Activated naive CD4-positive, alpha-beta T cell treated with anti-CD3 and anti-CD28 coated beads for 36 hours (primary cell): ENCODE data around the gene PNPLA7. TPM values are rescaled to one million over a fixed set of nuclear protein-coding genes. Genes with fewer than 3 reads are reported as not detected.

Source experiments
- CTCF ChIA-PET: fragments of 350-600 bp; sonication (Branson Sonifier 250); formaldehyde crosslinking; loops from one replicate; lab custom pipeline; 2021; ENCODE audit warnings: antibody characterized with exemption; lab: Charles Lee
- DNase-seq: peaks from one replicate; pipeline ENCODE4 v3.0.0-alpha.2; 2020
- H3K27ac Mint-ChIP-seq: one replicate; pipeline ENCODE4 v1.8.0; 2021; ENCODE audit warnings: mild to moderate bottlenecking, mixed read lengths
- H3K27me3 Mint-ChIP-seq: one replicate; pipeline ENCODE4 v1.8.0; 2021; ENCODE audit warnings: low read depth, mixed read lengths
- H3K36me3 Mint-ChIP-seq: one replicate; pipeline ENCODE4 v1.8.0; 2021; ENCODE audit warnings: low read depth, mixed read lengths
- H3K4me1 Mint-ChIP-seq: one replicate; pipeline ENCODE4 v1.8.0; 2021; ENCODE audit warnings: low read depth, mixed read lengths
- H3K4me3 Mint-ChIP-seq: one replicate; pipeline ENCODE4 v1.8.0; 2021; ENCODE audit warnings: mild to moderate bottlenecking, moderate library complexity, mixed read lengths
- H3K9me3 Mint-ChIP-seq: one replicate; pipeline ENCODE4 v1.8.0; 2021; ENCODE audit warnings: mixed read lengths
- intact Hi-C: fragments of 100-400 bp; cut with micrococcal nuclease; formaldehyde crosslinking; loops from one replicate; pipeline ENCODE4 v1.15.1; 2023
- total RNA-seq, 2 experiments: library from RNA; stranded (reverse); gene quantifications; one replicate each; pipeline ENCODE4 v1.2.3, GENCODE V29; 2021

PNPLA7 gene
- total RNA-seq, 2 experiments from 2014 or later: 2.8 to 3.1 TPM

DNA sequence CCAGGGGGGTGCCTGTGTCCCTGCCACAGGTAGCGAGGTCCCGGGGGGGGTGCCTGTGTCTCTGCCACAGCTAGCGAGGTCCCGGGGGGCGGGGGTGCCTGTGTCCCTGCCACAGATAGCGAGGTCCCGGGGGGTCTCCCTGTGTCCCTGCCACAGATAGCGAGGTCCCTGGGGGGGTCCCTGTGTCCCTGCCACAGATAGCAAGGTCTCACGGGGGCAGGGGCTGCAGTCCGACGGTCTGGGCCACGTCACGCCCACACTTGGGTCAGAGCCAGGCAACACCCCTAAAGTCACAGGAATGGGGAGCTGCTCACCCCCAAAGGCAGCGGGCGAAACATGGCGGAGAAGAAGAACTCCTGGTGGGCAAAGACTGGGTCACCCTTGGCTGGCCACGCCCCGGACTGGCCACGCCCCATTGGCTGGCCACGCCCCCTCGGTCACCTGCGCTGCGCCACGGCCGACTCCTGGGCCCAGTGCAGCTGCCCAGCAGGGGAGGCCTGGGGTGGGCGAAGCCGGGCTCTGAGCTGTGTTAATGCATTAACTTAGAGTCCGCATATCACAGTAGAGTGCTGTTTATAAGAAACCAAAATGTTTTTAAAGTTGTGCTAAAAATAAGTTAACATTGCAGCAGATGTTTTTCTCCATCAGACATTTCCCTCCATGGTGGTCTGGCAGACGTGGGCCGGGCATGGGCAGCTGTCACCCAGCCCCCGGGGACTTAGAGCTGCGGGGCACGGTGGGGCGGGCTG is 120.1 kb downstream of the PNPLA7 start:
- no peak overlapping the region for H3K27ac Mint-ChIP-seq
- no peak overlapping the region for H3K4me3 Mint-ChIP-seq
- H3K9me3 Mint-ChIP-seq: no peaks in the 10 kb centered on the region
- H3K36me3 Mint-ChIP-seq: no peaks in the 10 kb centered on the region
- CTCF ChIA-PET: no interaction called here
- intact Hi-C loops: no loop called here
- no peaks in the 10 kb centered on the region for H3K4me1 Mint-ChIP-seq
- no peak for DNase-seq
- no peaks in the 10 kb centered on the region for H3K27me3 Mint-ChIP-seq

DNA sequence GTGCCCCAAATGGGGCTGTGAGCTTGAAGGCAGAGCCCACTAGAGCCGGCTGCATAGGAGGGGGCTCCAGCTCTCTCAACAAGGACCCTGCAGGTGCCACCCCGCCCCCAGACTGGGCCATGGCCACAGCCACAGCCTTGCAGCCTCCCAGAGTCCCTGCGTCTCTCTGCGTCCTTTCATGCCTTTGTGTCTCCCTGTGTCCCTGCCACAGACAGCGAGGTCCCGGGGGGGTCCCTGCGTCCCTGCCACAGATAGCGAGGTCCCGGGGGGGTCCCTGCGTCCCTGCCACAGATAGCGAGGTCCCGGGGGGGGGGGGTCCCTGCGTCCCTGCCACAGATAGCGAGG is 120.7 kb downstream of the PNPLA7 start:
- Mint-ChIP-seq H3K4me3 (no peak overlapping the region), H3K9me3 (no peaks in the 10 kb centered on the region)
- CTCF ChIA-PET: no interaction called here

DNA sequence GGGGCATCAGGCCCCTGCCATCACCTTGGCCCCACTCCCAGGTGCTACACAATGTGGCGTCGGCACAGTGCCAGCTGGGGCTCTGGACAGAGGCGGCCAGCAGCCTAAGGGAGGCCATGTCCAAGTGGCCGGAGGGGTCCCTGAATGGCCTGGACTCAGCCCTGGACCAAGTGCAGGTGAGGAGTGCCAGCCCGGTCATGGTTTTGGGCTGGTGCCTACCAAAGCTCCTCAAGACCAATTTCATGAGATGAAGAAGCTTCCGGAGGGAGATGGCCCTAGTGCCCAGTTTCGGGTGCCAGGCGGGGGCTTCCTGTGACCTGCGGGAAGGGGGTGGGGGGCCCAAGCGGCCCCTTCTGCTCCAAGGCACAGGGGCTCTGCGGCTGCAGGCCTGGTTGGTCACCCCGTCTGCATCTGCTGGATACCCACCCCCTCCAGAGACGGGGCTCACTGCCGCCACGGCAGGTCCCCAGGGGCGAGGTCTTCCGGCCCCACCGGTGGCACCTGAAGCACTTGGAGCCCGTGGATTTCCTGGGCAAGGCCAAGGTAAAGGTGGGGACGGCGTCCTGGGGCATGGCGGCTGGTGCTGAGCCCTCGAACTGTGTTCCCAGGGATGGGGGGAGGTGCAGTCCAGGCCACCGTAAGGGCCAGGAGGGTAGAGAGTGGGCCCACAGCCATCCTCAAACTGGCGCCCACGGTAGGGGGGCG is 121.2 kb downstream of the PNPLA7 start:
- intact Hi-C loops: no loop called here
- no peak overlapping the region for H3K27ac Mint-ChIP-seq
- H3K4me3 Mint-ChIP-seq: no peak overlapping the region
- H3K36me3 Mint-ChIP-seq: no peaks in the 10 kb centered on the region
- H3K27me3 Mint-ChIP-seq: no peaks in the 10 kb centered on the region
- DNase-seq: no peak
- no peaks in the 10 kb centered on the region for H3K9me3 Mint-ChIP-seq
- no peaks in the 10 kb centered on the region for H3K4me1 Mint-ChIP-seq
- CTCF ChIA-PET: interaction anchor here (0.8 kb wide), 1 partner anchor 96 kb away, joined by 3 read pairs; no protein-coding TSS in a partner anchor

More for the DNA sequence above, 120.7 kb downstream of the PNPLA7 start:
- intact Hi-C loops: no loop called here
- H3K36me3 Mint-ChIP-seq: no peaks in the 10 kb centered on the region
- no peak overlapping the region for H3K27ac Mint-ChIP-seq
- H3K4me1 Mint-ChIP-seq: no peaks in the 10 kb centered on the region
- no peaks in the 10 kb centered on the region for H3K27me3 Mint-ChIP-seq
- no peak for DNase-seq

DNA sequence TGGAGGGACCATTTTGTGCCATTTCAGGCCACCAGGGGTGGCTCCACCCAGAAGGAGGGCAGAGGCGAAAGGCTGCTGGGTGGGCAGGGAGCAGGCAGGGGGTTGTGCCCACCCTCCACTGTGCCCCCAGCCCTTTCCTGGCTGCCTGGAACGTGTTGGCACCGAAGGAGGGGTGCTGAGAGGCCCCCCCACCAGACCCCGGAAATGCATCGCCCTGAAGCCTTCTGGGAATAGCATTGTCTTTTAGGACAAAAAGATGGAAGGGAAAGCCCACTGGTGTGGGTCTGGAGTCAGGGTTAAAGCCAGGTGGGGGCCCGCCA is 121.9 kb downstream of the PNPLA7 start:
- Mint-ChIP-seq H3K4me3 (no peak overlapping the region), H3K27me3 (no peaks in the 10 kb centered on the region), H3K9me3 (no peaks in the 10 kb centered on the region), H3K27ac (no peak overlapping the region), H3K4me1 (no peaks in the 10 kb centered on the region), H3K36me3 (no peaks in the 10 kb centered on the region)
- CTCF ChIA-PET: interaction anchor here (0.8 kb wide), 2 partner anchors 96 to 122 kb away, joined by 3 read pairs; no protein-coding TSS in a partner anchor
- intact Hi-C loops: no loop called here
- DNase-seq: no peak

DNA sequence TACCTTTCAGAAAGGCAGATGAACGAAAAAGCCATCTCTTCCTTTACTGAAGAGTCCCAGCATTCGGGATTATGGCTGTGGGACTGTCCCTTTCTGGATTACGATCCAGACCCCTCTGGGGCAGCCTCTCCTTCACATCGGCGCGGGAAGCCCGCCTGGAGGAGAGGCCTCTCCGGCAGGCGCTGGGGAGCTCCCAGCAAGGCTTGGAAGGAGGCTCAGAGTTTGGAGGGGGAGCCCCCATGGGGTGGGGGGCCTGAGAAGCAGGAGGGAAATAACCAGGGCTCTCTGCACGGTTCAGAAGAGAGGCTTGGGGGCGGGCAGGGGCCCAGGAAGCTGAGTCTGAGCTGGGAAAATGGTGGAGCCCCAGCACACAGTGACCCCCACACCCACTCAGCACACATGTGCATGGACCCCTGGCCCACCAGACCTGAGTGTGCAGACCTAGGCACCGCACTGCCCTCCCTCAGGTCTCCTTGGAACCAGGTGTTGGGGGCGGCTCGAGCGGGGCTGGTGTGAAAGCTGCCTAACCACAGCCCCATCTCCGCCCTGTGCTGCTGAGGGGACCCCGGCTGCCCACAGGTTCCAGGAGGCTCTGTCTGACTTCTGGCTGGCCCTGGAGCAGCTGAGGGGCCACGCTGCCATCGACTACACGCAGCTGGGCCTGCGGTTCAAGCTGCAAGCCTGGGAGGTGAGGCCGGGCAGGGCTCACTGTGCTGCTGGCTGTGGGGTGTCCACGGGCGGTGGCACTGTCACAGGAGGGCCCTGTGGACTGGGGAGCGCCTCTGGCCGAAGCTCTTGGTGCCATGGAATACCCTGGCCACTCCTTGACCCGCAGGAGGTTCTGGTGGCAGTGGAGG is 122.5 kb downstream of the PNPLA7 start:
- DNase-seq: no peak
- CTCF ChIA-PET: interaction anchor here (0.8 kb wide), 2 partner anchors 97 to 122 kb away, joined by 3 read pairs; no protein-coding TSS in a partner anchor
- Mint-ChIP-seq H3K4me1 (no peaks in the 10 kb centered on the region), H3K36me3 (no peaks in the 10 kb centered on the region), H3K27me3 (no peaks in the 10 kb centered on the region), H3K4me3 (no peak overlapping the region), H3K27ac (no peak overlapping the region), H3K9me3 (no peaks in the 10 kb centered on the region)
- intact Hi-C loops: no loop called here

DNA sequence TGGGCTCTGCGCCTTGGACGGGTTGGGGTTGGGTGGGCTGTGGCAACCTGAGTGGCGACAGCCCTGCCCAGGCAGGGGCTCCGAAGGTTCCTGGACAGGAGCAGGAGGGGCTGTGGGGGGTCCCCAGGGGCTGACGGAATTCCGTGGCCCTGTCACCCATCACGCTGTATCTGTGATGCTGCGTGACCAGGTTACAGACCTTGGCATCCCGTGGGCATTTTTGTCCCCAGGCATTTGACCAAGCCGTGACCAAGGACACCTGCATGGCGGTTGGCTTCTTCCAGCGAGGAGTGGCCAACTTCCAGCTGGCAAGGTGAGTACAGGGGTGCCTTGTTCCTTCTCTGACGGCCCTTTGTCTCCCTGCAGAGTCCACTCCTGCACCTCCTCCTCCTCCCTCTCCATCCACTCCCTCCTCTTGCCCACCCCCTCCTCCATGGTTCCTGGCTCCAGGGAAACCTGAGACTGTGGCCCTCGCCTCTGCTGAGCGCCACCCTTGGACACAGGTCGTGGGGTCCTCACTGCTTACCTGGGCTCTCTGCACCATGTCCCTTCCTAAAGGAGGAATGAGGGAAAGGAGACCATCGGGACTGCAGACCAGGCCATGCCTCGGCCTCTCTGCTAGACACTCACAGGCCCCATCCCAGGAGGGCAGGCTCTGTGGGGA is 124.1 kb downstream of the PNPLA7 start:
- no peak overlapping the region for H3K4me3 Mint-ChIP-seq
- intact Hi-C loops: no loop called here
- no peak overlapping the region for H3K27ac Mint-ChIP-seq
- H3K4me1 Mint-ChIP-seq: peaks cover 11% of the 10 kb centered on the region
- no peaks in the 10 kb centered on the region for H3K36me3 Mint-ChIP-seq
- DNase-seq: no peak
- H3K27me3 Mint-ChIP-seq: no peaks in the 10 kb centered on the region
- no peaks in the 10 kb centered on the region for H3K9me3 Mint-ChIP-seq
- CTCF ChIA-PET: no interaction called here

DNA sequence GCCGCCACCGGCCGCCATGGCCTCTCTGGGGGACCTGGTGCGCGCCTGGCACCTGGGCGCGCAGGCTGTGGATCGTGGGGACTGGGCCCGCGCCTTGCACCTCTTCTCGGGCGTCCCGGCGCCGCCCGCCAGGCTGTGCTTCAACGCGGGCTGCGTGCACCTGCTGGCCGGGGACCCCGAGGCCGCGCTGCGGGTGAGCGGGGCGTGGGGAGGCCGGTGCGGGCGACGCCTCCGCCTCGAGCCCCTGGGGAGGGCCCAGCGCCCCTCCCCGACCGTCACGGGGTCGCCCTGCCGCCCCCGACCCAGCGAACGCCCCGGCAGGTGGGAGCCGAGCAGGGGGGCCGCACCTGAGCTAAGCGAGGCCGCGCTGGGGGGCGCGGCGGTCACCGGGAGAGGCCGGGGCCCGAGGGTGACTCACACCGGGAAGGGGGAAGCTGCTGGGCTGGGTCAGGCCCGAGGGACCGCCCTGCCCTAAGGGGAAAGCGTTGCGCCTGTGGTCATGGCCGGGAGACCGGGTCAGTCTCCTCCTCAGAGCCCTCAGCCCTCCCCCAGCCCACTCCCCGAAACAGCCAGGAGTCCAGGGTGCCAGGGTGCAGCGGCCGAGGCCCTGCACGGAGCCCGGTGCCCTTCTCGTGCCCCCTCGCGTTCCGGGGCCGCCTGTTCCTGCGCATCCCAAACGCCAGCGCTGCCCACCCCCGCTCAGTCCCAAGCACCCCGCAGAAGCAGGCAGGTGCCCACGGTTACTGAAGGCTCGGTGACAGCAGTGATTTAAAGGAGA is 126.5 kb downstream of the PNPLA7 start:
- peak overlapping the region; percentile 24 for H3K4me3 Mint-ChIP-seq
- no peaks in the 10 kb centered on the region for H3K9me3 Mint-ChIP-seq
- peaks cover 16% of the 10 kb centered on the region for H3K4me1 Mint-ChIP-seq
- no peaks in the 10 kb centered on the region for H3K36me3 Mint-ChIP-seq
- no peak for DNase-seq
- no peak overlapping the region for H3K27ac Mint-ChIP-seq
- CTCF ChIA-PET: interaction anchor here (1.1 to 1.7 kb wide), 5 partner anchors 16 to 121 kb away, joined by 3 to 7 read pairs (median 5); partner anchors contain the start of genes NRARP and NSMF
- intact Hi-C loops: loop anchor here (1.0 to 5.0 kb wide), 3 partner anchors 22 to 295 kb away; no protein-coding TSS in a partner anchor
- H3K27me3 Mint-ChIP-seq: no peaks in the 10 kb centered on the region

DNA sequence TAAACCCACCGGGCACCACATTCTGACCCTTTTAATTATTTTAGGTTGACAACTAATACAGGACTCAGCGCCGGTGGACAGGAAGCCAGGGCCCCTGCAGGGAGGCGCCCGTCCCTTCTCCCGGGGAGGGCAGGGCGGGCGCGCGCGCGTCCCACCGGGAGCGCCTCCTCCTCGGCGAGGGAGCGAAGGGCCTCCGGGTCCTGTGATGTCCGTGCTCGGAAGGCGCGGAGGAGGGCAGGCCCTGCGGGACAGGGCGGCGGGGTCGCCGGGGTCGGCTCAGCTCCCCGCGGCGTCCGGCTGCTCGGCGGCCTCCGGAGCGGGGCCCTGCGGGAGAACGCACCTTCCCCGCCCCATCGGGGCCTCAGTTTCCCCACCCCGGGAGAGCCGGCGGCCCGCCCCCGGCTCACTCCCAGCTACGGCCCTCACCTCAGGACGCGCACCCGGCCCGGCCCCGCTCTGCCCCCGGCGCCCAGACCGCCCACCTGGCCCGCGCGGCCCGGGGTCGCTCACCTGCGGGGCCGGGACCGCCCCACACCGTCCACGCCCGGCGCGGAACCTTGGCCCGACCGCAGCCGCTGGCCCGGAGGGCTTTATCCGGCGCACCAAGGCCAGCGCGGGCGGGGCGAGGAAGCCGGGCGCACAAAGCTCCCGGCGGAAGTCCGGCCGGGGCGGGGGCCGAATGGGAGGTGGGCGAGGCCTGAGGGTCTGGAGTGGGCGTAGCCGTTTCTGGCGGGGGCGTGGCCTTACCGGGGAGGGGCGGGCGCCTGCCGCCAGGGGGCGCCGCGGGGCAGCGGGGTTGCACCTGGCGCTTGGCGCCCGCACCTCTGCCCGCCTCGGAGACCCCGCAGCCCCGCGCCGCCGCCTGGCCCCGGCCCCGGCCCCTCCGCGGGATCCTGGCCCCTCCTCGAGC is 127.3 kb downstream of the PNPLA7 start, which contains the start of the genes EXD3 and NOXA1:
Gene EXD3 (minus strand): TSS at position 559 of the 910 bp plus-strand sequence. CDS start 27,805 bp downstream, outside the sequence.
Gene NOXA1 (plus strand): TSS at position 790 of the 910 bp plus-strand sequence. CDS start 137 bp downstream, outside the sequence.
- peak; percentile 96 for DNase-seq
- intact Hi-C loops: loop anchor here (1.0 to 5.0 kb wide), 3 partner anchors 22 to 295 kb away; no protein-coding TSS in a partner anchor
- CTCF ChIA-PET: interaction anchor here (0.9 to 1.7 kb wide), 6 partner anchors 11 to 121 kb away, joined by 3 to 7 read pairs (median 4); partner anchors contain the start of genes NRARP and NSMF

DNA sequence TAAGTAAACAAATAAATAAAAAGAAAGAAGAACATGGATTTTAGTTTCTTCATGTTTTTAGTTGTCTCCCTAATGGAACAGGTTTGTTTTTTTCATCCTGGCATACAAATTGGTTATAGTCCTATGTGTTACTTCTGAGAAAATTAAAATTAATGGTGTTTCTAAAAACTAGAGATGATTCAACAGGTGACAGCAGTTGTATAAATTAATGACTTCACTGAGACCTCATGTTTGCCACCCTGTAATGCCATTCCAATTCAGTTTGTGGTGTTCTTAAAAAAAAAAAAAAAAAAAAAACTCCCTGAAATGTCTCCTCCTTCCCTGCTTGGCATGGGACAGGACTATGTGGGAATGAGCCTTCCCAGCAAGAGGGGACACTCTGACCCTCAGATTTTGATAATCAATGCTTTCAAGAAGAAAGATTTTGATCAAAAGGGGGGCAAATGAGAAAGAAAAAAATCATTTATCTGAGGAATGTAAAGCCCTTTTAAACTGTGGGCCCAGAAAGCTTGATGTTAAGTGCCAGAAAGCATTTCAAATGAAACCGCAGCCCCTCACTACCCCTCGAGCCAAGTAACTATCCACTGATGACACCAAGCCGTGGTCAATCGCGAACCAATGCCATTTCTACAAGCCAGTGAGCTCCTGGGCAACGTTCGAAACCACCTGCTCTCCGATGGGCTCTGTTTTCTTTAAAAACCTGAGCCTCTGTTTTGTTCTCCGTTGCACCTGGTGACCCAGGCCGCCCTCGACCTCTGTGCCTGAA is 128.2 kb downstream of the PNPLA7 start:
- Mint-ChIP-seq H3K36me3 (no peaks in the 10 kb centered on the region), H3K27ac (peak overlapping the region; percentile 13), H3K27me3 (no peaks in the 10 kb centered on the region), H3K4me3 (peak overlapping the region; percentile 77), H3K9me3 (no peaks in the 10 kb centered on the region), H3K4me1 (peaks cover 16% of the 10 kb centered on the region)
- CTCF ChIA-PET: interaction anchor here (0.6 to 1.7 kb wide), 5 partner anchors 10 to 149 kb away, joined by 3 to 7 read pairs (median 5); partner anchors contain the start of gene NRARP
- intact Hi-C loops: loop anchor here (5.0 kb wide), 1 partner anchor 105 kb away; no protein-coding TSS in a partner anchor
- no peak for DNase-seq

More for the DNA sequence above, 127.3 kb downstream of the PNPLA7 start, which contains the start of the genes EXD3 and NOXA1:
- no peaks in the 10 kb centered on the region for H3K9me3 Mint-ChIP-seq
- H3K27ac Mint-ChIP-seq: peak within 1 kb of the TSS; percentile 13
- peaks cover 16% of the 10 kb centered on the region for H3K4me1 Mint-ChIP-seq
- no peaks in the 10 kb centered on the region for H3K36me3 Mint-ChIP-seq
- H3K4me3 Mint-ChIP-seq: peak within 1 kb of the TSS; percentile 77
- no peaks in the 10 kb centered on the region for H3K27me3 Mint-ChIP-seq
